ENCODE data around the gene BTAF1. TPM values are rescaled to one million over a fixed set of nuclear protein-coding genes. Genes with fewer than 3 reads are reported as not detected.

BTAF1 gene
- total RNA-seq, 5 donors from 2014 or later (not counting 1 experiment from before 2014, with no cell fraction given), result 61.0 to 81.8 (median 66.5) TPM

GRCh38 chr10:91883549-91884444 lies 39.8 kb upstream of the BTAF1 start:
- 90% methylated on average over 20 of the region's 20 CpGs for WGBS (ENCODE audit: insufficient coverage)
- CTCF ChIA-PET, result no interaction called here

DNA sequence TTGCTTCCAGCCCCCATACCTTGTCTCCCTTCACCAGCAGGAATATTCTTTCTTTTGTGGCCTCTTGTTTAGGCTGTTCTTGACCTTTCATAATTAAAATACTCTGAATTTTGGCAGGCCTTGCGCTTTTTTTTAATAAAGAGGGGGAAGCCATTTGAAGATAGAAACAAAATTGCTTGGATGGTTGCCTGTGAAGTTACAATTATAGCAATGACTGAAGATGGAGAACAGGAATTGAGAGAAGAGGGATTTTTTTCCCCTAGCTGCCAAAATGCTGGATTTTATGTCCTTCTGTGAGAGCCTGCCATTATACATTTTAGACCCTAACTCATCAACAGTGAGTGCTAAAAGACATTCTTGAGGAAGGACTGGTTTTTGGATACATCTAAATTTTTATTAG lies 39.0 kb upstream of the BTAF1 start:
- Mint-ChIP-seq H3K4me3 (no peak overlapping the region), H3K27ac (no peak overlapping the region), H3K36me3 (peaks cover 5% of the 10 kb centered on the region), H3K9me3 (peaks cover 0 to 7% (median 3%) of the 10 kb centered on the region in 3 donors), H3K27me3 (peaks cover 3% of the 10 kb centered on the region in 2 donors), H3K4me1 (peaks cover 9 to 13% (median 10%) of the 10 kb centered on the region in 3 donors)
- ChIA-PET CTCF (no interaction called here), POLR2A (no interaction called here)
- Histone ChIP-seq H3K36me3 (ENCODE audit: control insufficient read depth in 2 of 2, extremely low read depth in 1 of 2, insufficient read depth in 1 of 2, low read length in 1 of 2) (no peaks in the 10 kb centered on the region), H3K4me1 (ENCODE audit: control insufficient read depth in 1 of 2, extremely low read depth in 1 of 2, insufficient read depth in 2 of 2, low read length in 2 of 2) (peaks cover 6 to 8% of the 10 kb centered on the region in 2 experiments), H3K27ac (ENCODE audit: low read length) (no peak overlapping the region), H3K27me3 (replicated peaks in 1 of 2; ENCODE audit: control insufficient read depth in 2 of 2, extremely low read depth in 1 of 2, insufficient read depth in 2 of 2, low read length in 1 of 2) (peaks cover 0 to 3% of the 10 kb centered on the region in 2 experiments), H3K4me3 (ENCODE audit: control insufficient read depth in 1 of 2, extremely low read depth in 1 of 2, low read length in 1 of 2) (no peak overlapping the region), H3K9me3 (no peaks in the 10 kb centered on the region)
- 100% methylated on average over 1 of the region's 1 CpG for whole genome bisulfite sequencing (ENCODE audit: insufficient coverage)
- ATAC-seq (replicated peaks in 1 of 4), result no peak
- DNase-seq, result no peak

More at GRCh38 chr10:91883549-91884444, 39.8 kb upstream of the BTAF1 start:
- no peak for DNase-seq
- Mint-ChIP-seq H3K27me3 (no peaks in the 10 kb centered on the region), H3K4me1 (peaks cover 8 to 10% (median 9%) of the 10 kb centered on the region in 3 donors), H3K36me3 (peaks cover 5% of the 10 kb centered on the region), H3K9me3 (peaks cover 0 to 7% (median 3%) of the 10 kb centered on the region in 3 donors), H3K27ac (no peak overlapping the region), H3K4me3 (no peak overlapping the region)
- peaks cover 6 to 8% of the 10 kb centered on the region in 2 experiments for H3K4me1 ChIP-seq (ENCODE audit: control insufficient read depth in 1 of 2, extremely low read depth in 1 of 2, insufficient read depth in 2 of 2, low read length in 2 of 2)
- H3K36me3 ChIP-seq (ENCODE audit: control insufficient read depth in 2 of 2, extremely low read depth in 1 of 2, insufficient read depth in 1 of 2, low read length in 1 of 2), result no peaks in the 10 kb centered on the region
- ATAC-seq (replicated peaks in 1 of 4), result no peak
- H3K9me3 ChIP-seq, result no peaks in the 10 kb centered on the region
- no peak overlapping the region for H3K27ac ChIP-seq (ENCODE audit: low read length)
- H3K27me3 ChIP-seq (replicated peaks in 1 of 2; ENCODE audit: control insufficient read depth in 2 of 2, extremely low read depth in 1 of 2, insufficient read depth in 2 of 2, low read length in 1 of 2), result peaks cover 0 to 3% of the 10 kb centered on the region in 2 experiments
- POLR2A ChIA-PET, result interaction anchor here in 1 of 2 donors (0.7 kb wide), 1 partner anchor 20 kb away, joined by 5 read pairs; no protein-coding TSS in a partner anchor
- H3K4me3 ChIP-seq (ENCODE audit: control insufficient read depth in 1 of 2, extremely low read depth in 1 of 2, low read length in 1 of 2), result no peak overlapping the region

DNA sequence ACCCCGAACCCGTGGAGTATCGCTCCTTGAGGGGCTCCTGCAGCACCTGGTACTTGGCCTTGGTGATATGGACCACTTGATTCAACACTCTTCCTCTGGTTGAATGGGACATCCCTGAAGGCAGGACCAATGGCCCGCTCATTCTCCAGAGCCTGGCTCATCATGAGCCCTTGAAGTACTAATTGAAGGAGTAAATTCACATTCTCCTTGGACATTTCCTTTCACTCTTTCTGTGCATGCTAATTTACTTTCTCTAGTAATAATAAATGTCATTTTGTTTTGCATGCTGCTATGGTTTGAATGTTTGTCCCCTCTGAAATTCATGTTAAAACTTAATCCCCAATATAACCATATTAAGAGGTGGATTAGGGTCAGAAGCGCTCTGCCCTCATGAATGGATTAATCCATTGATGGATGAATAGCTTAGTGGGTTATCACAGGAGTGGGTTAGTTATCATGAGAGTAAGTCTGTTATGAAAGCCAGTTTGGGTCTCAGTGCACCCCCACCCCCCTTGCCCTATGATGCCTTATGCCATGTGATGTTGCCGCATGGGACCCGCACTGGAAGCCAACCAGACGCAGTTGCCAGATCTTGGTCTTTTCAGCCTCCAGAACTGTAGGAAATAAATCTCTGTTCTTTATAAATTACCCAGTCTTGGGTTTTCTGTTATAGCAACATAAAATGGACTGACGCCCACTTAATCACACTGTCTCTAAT lies 38.0 kb upstream of the BTAF1 start:
- WGBS (ENCODE audit: insufficient coverage), result 95% methylated on average over 3 of the region's 9 CpGs
- H3K27ac ChIP-seq (ENCODE audit: low read length), result no peak overlapping the region
- POLR2A ChIA-PET, result no interaction called here
- no peaks in the 10 kb centered on the region for H3K9me3 ChIP-seq
- Mint-ChIP-seq H3K4me1 (peaks cover 9 to 14% (median 10%) of the 10 kb centered on the region in 3 donors), H3K9me3 (peaks cover 0 to 7% (median 3%) of the 10 kb centered on the region in 3 donors), H3K36me3 (peaks cover 5% of the 10 kb centered on the region), H3K4me3 (no peak overlapping the region), H3K27ac (no peak overlapping the region), H3K27me3 (peaks cover 6 to 8% of the 10 kb centered on the region in 2 donors)
- ATAC-seq (replicated peaks in 1 of 4), result no peak
- CTCF ChIA-PET, result no interaction called here
- H3K36me3 ChIP-seq (ENCODE audit: control insufficient read depth in 2 of 2, extremely low read depth in 1 of 2, insufficient read depth in 1 of 2, low read length in 1 of 2), result no peaks in the 10 kb centered on the region
- H3K4me1 ChIP-seq (ENCODE audit: control insufficient read depth in 1 of 2, extremely low read depth in 1 of 2, insufficient read depth in 2 of 2, low read length in 2 of 2), result peaks cover 6 to 8% of the 10 kb centered on the region in 2 experiments
- DNase-seq, result no peak
- H3K27me3 ChIP-seq (replicated peaks in 1 of 2; ENCODE audit: control insufficient read depth in 2 of 2, extremely low read depth in 1 of 2, insufficient read depth in 2 of 2, low read length in 1 of 2), result peaks cover 0 to 6% of the 10 kb centered on the region in 2 experiments
- no peak overlapping the region for H3K4me3 ChIP-seq (ENCODE audit: control insufficient read depth in 1 of 2, extremely low read depth in 1 of 2, low read length in 1 of 2)

DNA sequence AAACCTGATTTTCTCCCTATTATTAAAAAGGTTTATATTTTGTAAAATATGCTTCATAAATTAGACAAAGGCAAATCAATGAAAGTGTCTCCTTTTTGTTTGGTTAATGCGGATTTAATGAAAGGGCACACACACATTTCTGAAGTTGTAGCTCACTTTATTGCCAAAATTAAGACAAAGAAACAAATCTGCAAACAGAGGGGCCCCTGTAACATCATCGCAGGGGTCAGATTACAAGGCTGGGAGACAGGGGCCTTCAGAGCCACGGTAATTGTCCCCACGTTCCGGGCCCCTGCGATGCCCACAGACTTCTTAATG lies 36.7 kb upstream of the BTAF1 start:
- DNase-seq, result no peak
- no CpG with 5 or more reads among the region's 6 CpGs for WGBS (ENCODE audit: insufficient coverage)
- H3K4me1 ChIP-seq (ENCODE audit: control insufficient read depth in 1 of 2, extremely low read depth in 1 of 2, insufficient read depth in 2 of 2, low read length in 2 of 2), result peaks cover 6 to 8% of the 10 kb centered on the region in 2 experiments
- peaks cover 0 to 6% of the 10 kb centered on the region in 2 experiments for H3K27me3 ChIP-seq (replicated peaks in 1 of 2; ENCODE audit: control insufficient read depth in 2 of 2, extremely low read depth in 1 of 2, insufficient read depth in 2 of 2, low read length in 1 of 2)
- H3K9me3 ChIP-seq, result no peaks in the 10 kb centered on the region
- ATAC-seq (replicated peaks in 1 of 4), result no peak
- no peak overlapping the region for H3K27ac ChIP-seq (ENCODE audit: low read length)
- peak overlapping the region; percentile 56 to 88 for H3K4me3 ChIP-seq (ENCODE audit: control insufficient read depth in 1 of 2, extremely low read depth in 1 of 2, low read length in 1 of 2)
- Mint-ChIP-seq H3K36me3 (no peaks in the 10 kb centered on the region), H3K4me1 (peaks cover 9 to 14% (median 10%) of the 10 kb centered on the region in 3 donors), H3K4me3 (peak overlapping the region; percentile 89 to 91 (median 90)), H3K27ac (no peak overlapping the region), H3K9me3 (no peaks in the 10 kb centered on the region), H3K27me3 (peaks cover 6 to 8% of the 10 kb centered on the region in 2 donors)
- ChIA-PET CTCF (interaction anchor here in 1 of 2 donors (0.8 to 1.0 kb wide), 3 partner anchors 20 to 35 kb away, joined by 3 to 6 read pairs (median 3); no protein-coding TSS in a partner anchor), POLR2A (no interaction called here)
- no peaks in the 10 kb centered on the region for H3K36me3 ChIP-seq (ENCODE audit: control insufficient read depth in 2 of 2, extremely low read depth in 1 of 2, insufficient read depth in 1 of 2, low read length in 1 of 2)

GRCh38 chr10:91887272-91888076 lies 36.1 kb upstream of the BTAF1 start:
- Mint-ChIP-seq H3K4me3 (peak overlapping the region; percentile 89 to 91 (median 90)), H3K27ac (peak overlapping the region in 1 of 2 donors; percentile 68), H3K27me3 (peaks cover 6 to 8% of the 10 kb centered on the region in 2 donors), H3K9me3 (no peaks in the 10 kb centered on the region), H3K36me3 (no peaks in the 10 kb centered on the region), H3K4me1 (peaks cover 9 to 14% (median 10%) of the 10 kb centered on the region in 3 donors)
- Histone ChIP-seq H3K9me3 (no peaks in the 10 kb centered on the region), H3K27me3 (replicated peaks in 1 of 2; ENCODE audit: control insufficient read depth in 2 of 2, extremely low read depth in 1 of 2, insufficient read depth in 2 of 2, low read length in 1 of 2) (peaks cover 0 to 6% of the 10 kb centered on the region in 2 experiments), H3K36me3 (ENCODE audit: control insufficient read depth in 2 of 2, extremely low read depth in 1 of 2, insufficient read depth in 1 of 2, low read length in 1 of 2) (no peaks in the 10 kb centered on the region), H3K4me3 (ENCODE audit: control insufficient read depth in 1 of 2, extremely low read depth in 1 of 2, low read length in 1 of 2) (peak overlapping the region; percentile 56 to 88), H3K27ac (ENCODE audit: low read length) (no peak overlapping the region), H3K4me1 (ENCODE audit: control insufficient read depth in 1 of 2, extremely low read depth in 1 of 2, insufficient read depth in 2 of 2, low read length in 2 of 2) (peaks cover 6 to 8% of the 10 kb centered on the region in 2 experiments)
- DNase-seq, result peak in 19 of 35 experiments; percentile 2 to 34 (median 8)
- ChIA-PET POLR2A (no interaction called here), CTCF (interaction anchor here (0.8 to 1.1 kb wide), 4 partner anchors 20 to 35 kb away, joined by 3 to 6 read pairs (median 4); no protein-coding TSS in a partner anchor)
- under 1% methylated on average over 45 of the region's 59 CpGs for WGBS (ENCODE audit: insufficient coverage)
- ATAC-seq (replicated peaks in 1 of 4), result peak; percentile 68 to 81 (median 78)

Measured in T-cell (primary cell).